ENCODE results near the gene NAV3.

Gene NAV3

DNA sequence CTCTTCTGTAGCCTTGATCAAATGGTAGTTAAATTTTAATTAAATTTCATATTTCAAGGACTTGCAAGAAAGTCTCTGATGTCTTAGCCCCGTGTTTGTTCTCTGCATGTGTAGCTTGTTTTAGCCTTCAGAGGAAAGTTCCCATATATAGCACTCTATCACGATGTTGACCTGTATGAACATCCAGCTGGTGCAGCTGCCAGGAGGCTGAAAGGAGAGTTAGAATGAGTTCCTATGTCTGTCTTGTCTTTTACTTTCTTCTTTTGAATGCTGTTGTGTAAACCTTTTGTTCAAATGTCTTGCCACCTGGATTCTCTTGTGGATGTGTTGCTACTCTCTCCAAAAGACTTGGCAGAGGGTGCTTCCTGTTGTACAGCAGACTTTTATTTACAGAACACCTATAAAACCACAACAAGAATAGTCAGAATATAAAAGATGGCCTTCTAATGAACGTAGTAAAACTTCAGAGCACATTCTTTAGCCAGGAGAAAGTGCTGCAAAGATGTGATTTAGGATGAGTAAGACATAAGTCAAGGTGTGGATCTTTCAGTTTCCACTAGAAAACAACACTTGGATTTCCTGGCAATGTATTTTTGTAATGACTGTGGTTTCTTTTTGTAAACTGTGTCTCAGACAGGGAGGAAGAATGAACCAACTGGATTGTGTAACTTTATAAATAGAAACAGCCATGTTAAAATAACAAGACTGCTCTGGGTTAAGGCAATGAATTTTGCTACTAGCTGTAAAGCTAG lies 17.2 kb downstream of the NAV3 start:
- no peak for DNase-seq

DNA sequence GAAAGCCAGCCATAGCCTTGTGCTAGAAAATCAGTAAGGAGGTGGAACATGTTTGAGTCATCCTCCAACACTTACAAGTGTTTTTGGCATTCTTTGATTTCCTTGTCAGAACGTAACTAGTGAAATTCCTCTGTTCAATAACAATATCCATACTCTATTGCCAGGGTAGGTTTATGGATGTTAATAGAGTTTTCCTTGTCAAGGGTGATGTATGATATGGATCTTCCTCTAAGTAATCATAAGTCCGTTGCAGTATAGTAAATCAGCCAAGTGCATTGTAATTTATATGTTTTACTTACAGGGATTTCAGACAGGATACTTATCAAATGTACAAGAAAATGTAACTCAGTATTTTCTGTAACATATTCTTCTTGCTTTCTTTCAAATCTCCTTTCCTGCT lies 19.4 kb downstream of the NAV3 start:
- no peak for DNase-seq

DNA sequence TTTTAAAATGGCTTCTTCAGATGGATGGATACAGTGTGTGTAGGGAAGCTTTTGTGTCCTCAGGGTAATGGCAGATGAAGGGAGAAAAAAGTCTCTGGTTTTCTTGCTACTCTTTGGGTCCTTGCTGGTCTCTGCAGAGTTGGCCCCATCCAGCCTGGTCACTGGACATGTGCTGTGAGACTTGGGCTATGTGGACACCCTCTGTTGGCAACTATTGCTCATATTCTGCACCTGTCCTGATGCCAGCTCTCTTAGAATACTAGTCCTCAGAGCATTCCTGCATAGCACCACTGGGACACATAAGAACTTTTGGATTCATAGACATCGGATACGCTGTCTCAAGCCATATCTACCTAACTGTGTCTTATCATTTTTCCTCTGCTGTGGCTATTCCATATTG lies 20.0 kb downstream of the NAV3 start:
- no peak for DNase-seq

DNA sequence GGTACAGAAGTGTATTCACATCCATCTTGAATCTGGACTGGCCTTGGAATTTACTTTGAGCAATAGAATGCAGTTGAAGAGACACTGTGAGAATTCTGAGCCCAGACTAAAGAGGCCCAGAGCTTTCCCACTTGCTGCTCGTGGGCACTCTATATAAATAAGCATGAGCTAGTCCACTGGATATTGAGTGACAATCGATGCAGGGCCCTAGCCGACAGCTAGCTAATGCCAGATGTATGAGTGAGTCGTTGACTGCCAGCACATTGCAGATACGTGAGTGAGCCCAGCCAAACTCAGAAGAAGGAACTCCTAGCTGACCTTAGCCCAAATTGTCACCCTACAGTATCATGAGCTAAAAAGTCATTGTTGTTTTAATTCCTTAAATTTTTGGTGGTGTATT lies 24.9 kb downstream of the NAV3 start:
- DNase-seq, result no peak

DNA sequence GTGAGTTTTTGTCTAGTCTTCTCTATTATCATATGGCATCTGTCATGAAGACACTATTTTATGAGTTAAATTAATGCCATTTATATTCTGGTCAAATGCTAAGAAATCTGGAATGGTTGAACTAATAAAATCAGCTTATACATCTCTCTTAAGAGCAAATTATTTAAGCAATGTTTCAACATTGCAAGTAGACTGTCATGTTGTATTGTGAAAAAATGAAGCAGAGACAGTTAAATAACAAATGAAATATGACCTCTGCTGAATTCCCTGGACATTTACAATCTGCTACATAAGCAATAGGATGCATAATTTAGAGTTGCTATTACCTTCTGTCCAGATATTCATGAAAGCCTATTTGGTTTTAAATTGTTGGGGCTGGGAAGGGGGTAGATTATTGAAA lies 30.6 kb downstream of the NAV3 start:
- DNase-seq, result no peak

DNA sequence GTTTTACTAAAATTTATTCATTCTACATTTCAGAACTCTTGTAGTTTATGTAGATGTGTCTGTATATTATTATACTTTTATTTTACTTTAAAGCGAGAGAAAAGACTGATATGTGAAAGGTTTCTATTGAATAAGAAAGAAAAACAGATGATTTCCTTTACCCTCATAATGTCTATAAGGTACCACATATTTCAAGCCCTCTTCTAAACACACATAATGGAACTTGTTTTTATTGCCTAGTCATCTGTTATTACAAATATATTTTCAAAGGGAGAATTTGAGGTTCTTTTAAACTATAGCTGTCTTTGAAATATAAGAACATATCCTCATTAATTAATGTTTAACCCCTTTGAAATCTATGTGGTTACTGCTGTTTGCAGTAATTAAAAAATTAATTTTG lies 34.5 kb downstream of the NAV3 start:
- DNase-seq, result no peak

DNA sequence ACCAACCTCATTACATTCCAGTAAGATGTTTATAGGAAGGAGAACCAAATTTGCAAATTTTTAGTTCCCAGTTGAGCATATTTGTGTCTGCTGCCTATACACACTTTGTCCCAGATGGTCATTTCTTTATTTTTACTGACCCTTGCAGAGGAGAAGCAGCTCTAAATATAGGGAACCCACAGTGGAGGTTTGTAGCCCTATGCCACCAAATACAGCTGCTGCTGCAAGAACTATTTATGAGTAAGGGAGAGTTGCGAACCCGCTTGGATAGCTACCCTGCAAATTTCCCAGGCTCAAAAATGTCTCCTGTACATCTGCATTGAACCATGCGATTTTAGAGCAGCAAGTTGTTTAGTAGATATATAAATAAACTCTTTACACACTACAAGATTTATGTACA lies 48.2 kb downstream of the NAV3 start:
- no peak for DNase-seq

DNA sequence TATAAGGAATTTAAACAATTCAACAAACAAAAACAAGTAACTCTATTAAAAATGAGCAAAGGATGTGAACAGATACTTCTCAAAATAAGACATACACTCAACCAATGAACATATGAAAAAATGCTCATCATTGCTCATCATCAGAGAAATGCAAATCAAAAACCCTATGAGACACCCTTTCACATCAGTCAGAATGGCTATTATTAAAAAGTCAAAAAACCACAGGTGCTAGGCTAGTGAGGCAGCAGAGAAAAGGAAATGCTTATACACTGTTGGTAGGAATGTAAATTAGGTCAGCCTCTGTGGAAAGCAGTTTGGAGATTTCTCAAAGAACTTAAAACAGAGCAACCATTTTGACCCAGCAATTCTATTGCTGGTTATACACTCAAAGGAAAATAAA lies 52.0 kb downstream of the NAV3 start:
- DNase-seq, result no peak

DNA sequence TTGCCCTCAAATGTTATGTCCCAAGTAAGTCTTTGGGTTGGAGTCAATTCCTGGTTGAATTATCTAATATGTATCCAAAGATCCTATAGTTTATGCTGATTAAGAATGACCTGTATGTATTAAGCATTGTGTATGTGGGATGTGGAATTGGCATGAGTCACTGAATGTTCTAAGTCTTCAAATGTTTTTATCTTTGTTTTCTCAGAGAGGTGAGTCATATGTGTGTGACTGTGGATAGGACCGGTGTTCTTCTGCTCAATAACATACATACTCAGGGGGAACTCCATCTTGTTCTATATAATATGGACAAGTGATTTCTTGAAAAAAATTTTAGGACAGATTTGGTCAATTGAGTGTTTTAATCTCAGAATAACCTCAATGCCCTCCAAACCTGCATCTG lies 57.9 kb downstream of the NAV3 start:
- no peak for DNase-seq

DNA sequence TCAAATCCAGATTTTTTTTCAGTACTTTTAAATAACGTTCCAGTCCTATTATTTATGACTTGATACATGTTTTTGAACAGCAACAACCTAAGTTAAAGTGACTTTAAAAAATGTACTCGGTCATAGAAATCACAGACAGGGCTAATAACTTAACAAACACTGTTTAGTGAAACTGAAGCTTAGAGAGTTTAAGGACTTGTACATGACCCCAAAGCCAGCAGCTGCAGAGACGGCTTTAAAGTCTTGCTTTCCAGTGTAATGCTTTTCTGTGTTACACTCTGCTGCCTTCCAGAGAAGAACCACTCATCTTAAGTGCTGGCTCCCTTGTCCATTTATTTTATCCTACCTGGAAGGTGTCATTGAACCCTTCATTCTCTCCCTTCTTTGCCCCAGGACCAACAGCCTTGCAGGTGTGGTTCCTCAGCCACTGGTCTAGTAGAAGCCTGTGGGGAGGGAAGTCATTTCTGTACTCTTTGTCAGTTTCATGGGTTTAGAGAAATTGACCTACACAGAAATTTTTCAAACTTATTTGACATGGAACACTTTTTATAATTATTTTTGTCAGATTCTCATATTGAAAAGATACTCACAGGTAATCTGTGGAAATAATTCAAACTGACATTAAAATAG lies 60.9 kb downstream of the NAV3 start:
- no peak for DNase-seq

DNA sequence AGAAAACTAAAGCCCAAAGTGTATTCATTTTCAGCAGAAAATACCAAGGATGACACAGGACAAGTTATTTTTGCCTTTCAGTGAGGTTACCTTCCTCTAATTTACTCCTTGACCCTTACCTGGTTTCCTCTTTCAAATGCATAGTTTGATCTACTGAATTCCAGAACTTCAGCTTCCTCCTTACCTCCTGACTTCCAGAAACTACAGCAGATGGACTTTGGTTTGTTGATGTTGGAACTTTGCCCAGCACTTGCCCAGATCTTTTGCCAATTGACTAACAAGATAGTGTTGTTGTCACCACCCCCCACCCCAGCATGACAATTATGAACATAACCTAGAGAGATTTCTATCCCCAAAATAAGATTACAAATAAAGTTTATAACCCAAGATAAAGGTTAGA lies 63.2 kb downstream of the NAV3 start:
- DNase-seq, result no peak

DNA sequence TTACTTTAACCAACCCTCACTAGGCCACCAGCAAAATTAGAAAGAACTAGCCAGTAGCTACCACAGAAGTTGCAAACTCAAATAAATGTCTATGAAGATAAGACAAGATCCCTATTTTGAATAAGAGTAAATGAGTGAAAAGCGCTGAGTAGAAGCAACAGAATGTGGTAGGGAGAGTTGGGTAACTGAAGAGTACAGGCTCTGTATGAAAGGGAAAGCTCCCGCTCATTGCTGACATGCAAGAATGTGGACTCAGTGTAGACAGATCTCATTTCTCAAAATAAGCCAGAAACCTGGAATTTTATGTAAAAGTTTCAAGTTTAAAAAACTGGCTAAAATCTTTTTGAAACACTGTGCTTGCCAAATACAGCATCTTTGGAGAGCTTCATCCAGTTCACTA lies 63.9 kb downstream of the NAV3 start:
- DNase-seq, result no peak

DNA sequence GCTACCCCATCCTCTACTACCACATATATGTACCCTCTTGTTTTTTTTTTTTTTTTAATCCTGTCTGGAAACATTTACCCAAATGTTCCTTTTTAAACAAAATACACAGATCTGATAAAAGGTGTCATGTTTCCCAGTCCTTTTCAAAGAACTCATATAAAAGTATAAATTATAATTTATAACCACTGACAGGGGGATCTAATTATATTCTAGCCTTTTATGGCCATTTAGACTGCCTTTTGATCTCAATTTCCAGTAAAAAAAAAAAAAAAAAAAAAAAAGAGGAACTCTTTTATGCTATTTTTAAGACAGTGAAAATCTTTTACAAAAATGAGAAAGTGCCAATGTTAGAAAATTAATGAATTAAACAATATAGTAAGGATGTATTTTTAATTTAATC lies 65.0 kb downstream of the NAV3 start:
- DNase-seq, result no peak

DNA sequence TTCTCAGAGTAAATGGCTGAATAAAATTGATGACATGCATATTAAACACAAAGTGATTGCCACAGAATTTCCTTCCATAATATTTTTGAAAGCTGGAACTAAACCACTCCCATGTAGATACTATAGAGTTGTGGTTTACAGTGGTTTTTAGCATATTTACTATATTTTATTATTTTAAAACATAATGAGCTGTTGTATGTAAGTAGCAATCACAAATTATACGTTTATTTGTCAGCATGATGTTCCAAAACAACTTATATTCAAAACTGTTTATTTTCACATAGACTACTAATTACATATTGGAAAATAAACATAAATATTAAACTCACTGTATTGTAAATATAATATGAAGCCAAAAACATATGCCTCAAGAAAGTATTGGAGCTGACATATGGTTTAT lies 77.2 kb downstream of the NAV3 start:
- no peak for DNase-seq

DNA sequence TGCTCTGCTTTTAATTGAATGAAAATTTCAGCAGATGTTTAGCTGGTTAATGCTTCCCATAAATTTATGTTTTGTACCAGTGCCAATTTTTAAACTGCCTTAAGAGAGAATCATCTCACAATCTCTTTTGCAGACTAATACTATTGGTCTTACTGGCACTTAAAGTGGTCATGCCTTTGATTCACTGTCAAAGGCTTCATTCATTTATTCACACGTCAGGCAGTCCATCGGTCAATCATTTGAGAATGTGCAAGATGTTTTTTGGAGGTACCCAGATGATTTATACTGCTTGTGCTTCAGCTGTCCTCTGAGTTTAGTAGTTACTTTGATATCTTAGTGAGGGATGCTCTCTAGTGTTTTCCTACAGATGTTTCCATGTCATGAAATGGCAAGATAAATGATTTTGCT lies 83.4 kb downstream of the NAV3 start:
- DNase-seq, result no peak

DNA sequence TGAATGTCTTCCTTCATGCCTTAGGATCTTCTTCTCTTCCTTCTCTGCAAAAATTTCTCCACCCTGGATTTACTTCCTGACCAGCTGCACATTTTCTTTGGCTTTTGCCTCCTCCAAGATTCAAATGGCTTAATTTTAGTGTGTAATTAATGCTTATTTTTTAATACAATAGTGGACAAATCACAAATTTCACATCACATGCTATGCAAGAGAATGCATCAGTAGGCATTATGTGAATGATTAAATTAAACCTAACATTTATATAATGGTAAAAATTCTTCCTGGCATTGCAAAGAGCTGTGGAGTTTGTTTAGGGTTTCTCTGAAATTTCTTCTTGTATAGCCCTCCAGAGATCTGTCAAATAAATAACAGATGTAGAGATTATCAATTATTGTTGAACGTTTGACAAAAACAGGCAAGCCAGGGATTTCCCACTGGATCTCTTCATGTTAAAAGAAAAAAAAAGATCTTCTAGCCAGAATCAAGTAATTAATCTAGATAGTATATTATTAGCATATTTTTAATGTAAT lies 84.4 kb downstream of the NAV3 start:
- DNase-seq, result no peak

DNA sequence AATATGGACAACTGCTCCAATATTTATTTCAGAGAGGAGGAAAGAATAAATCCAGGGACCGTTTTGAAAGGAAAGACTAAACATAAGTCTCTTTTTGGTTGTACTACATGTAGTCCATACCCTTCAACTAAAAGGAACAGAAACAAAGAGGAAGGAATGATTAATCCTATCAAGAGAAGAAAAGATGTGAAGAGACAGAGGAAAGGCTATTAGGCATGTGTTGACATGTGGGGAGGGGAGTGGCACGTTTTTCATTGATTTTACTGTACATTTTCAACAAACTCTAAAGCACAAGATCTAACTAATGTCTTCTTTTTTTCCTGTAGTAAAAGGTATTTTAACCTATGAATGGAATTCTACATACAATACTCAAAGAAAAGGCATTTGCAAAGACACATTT lies 85.6 kb downstream of the NAV3 start:
- DNase-seq, result no peak

DNA sequence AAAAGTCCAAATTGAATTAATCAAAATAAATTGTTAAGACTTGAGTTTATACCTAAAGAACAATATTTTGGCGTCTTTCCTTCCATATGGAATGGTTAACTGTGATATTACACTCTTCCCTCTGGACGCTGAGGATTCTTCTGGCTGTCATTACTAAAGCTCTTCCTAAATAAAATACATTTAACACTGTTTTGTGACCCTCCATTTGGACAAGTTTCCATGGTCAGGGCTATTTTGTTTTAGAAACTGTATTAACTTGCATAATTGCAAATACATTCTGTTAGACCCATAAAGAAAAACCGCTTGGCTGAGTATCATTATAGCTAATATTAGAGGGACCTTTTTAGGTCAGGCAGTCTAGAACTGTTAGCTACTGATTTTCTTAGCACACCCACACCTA lies 87.4 kb downstream of the NAV3 start:
- no peak for DNase-seq

DNA sequence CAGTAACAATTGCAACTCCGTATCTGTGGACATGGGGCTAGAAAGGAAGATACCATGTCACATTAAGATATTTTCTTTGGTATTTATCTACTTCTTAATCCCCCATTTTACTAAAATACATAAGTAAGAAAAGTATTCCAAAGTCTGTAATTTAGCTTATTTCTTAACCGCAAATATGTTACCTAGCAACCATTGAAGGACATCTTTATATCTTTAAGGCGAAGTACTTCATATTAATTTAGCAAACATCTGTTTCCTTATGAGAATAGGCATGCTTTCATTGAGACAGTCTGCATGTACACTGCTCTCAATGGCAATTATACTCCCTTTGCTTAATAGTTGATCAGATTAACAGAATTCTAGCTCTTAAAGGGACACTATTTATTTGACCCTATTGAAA lies 88.8 kb downstream of the NAV3 start:
- DNase-seq, result no peak

DNA sequence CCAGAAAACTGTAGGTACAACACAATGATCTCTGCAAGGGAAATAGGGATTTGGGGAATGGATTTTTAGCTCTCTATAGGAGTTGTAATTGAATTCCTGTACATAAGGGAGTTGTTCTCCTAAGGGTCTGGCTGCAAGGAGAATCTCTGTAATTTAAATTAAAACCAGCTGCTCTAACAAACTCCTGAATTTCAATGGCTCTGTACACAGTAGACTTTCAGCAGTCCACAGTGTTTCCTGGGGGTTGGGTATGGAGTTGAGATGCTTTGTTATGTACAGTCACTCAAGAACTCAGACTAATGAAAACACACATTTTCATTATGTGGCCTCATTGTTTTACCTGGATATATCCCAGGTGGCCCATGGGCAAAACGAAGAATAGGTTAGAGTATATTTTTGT lies 93.2 kb downstream of the NAV3 start:
- no peak for DNase-seq

DNA sequence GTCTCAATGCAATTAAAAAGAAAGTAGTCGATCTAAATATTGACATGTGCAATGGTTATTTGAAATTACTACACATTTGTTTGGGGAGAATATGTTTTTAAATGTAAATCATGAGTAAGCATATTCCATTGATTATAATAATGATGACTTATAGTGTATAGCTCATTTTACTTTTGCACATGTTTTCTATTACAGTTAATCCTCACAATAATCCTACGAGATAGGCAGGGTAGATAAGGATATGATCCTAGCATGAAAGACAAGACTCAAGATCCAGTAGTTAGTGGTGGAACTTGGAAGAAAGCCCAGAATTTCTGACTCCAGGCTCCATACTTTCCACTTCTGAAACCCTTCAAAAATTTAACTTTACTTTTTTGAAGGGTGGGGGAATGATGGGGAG lies 94.0 kb downstream of the NAV3 start:
- DNase-seq, result no peak

DNA sequence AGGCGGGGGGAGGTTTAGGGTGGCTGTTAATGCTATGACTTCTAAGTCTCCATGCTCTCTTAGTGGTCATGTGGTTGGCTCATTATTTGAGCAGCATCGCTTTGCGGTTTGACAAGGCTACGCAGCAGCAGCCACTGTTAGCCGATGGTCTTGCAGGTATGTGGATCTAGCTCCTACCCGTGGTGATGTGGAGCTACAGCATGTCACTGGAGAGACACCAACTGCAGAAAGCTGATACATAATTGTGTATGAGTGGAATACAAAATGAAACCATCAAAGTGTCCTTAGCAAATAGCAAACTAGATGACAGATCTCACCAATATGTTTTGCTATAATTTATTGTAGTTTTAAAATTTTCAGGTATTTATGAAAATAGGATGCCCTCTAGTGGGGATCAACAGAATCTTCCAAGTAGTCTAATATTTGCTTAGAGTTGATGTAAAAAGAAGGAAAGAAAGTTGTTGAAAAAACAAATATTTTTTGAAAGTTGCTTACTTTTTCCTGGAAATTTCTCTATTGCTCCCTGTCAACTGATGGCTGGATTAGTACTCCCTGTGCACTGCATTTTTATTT lies 94.9 kb downstream of the NAV3 start:
- DNase-seq, result peak; percentile 52 to 65

DNA sequence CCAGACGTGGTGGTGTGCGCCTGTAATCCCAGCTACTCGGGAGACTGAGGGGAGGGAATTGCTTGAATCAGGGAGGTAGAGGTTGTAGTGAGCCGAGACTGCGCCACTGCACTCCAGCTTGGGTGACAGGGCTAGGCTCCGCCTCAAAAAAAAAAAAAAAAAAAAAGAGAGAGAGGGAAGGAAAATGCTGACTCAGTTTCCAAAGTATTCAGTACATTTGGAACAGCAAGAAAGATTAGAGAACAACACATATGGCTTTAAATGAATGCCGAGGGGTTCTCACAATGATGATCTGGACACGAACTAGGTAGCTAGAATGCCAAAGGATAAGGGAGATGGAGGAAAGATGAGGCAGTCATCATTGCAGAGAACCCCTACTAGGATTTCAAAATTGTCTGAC lies 97.4 kb downstream of the NAV3 start:
- no peak for DNase-seq

DNA sequence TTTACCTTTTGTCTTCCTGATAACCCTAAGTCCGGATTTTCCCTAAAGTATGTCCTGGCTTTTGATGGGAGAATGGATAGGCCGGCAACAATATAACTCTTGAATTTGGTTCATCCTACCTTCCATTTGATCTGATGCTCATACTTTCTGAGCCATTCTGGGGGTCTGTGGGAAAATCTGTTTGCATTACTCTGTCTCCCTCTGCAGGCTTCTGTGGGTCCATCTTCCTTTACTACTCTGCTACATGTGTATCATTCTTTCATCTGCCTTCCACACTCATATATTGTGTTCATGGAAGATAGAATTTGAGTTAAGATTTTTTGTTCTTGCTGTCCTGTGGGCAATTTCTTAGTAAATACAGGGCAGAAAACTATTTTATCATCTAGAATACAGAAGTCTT lies 101.5 kb downstream of the NAV3 start:
- no peak for DNase-seq

DNA sequence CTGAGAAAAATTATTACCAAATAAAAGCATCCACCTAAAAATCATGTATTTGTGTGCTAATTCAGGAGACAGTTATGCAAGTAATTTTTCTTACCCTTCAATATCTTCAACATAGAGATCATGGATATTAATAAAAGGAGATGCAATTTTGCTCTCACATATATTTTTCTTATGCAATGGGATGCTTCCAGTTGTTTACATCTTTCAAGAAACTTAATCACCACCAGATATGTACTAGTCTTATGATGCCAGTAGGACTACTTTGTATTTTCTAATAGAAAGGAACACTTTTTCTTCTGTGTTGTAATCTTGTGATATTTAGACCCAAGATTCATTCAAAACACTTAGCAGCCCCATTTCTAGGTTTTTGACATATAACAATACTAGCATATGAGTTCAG lies 107.6 kb downstream of the NAV3 start:
- DNase-seq, result no peak
